Epithelial cell of proximal tubule (primary cell): ENCODE data around the gene HSF2. TPM values are rescaled to one million over a fixed set of nuclear protein-coding genes. Genes with fewer than 3 reads are reported as not detected.

Experiments used
- DNase-seq: peaks from one replicate; pipeline ENCODE4 v3.0.0-alpha.2; 2011; ENCODE audit warnings: low read depth
- H3K4me3 ChIP-seq: 2 replicates; pipeline ENCODE4 v1.5.1; 2011; ENCODE audit warnings: low read depth, mild to moderate bottlenecking, low read length
- CTCF ChIP-seq: conservative IDR thresholded peaks from 2 replicates; pipeline ENCODE4 v1.5.1; 2012; ENCODE audit warnings: low read depth, mild to moderate bottlenecking, low read length
- total RNA-seq: library from RNA; depleted of rRNA; stranded (reverse); fragments of >200 nt; gene quantifications from 2 replicates; pipeline ENCODE4 v1.2.3, GENCODE V29; 2015

HSF2 gene
- total RNA-seq, 1 donor from 2014 or later: 17.1 TPM

GRCh38 chr6:122422614-122423267 is 23.3 kb downstream of the HSF2 start:
- DNase-seq: no peak
- no peak overlapping the region for H3K4me3 ChIP-seq
- TF ChIP-seq CTCF: no peak

GRCh38 chr6:122423734-122424133 is 24.3 kb downstream of the HSF2 start:
- TF ChIP-seq CTCF: no peak
- no peak overlapping the region for H3K4me3 ChIP-seq
- no peak for DNase-seq

- no peak overlapping the region for H3K4me3 ChIP-seq
- no peak for TF ChIP-seq CTCF
- no peak for DNase-seq
These were observed 27.1 kb downstream of the HSF2 start for GRCh38 chr6:122426597-122426996.

GRCh38 chr6:122428781-122429180 is 29.3 kb downstream of the HSF2 start:
- DNase-seq: no peak
- no peak overlapping the region for H3K4me3 ChIP-seq
- no peak for TF ChIP-seq CTCF

GRCh38 chr6:122429323-122429722 is 29.9 kb downstream of the HSF2 start:
- no peak overlapping the region for H3K4me3 ChIP-seq
- DNase-seq: no peak
- no peak for TF ChIP-seq CTCF

GRCh38 chr6:122431780-122432179 is 32.3 kb downstream of the HSF2 start:
- H3K4me3 ChIP-seq: no peak overlapping the region
- DNase-seq: no peak
- TF ChIP-seq CTCF: no peak

GRCh38 chr6:122432816-122433215 is 33.4 kb downstream of the HSF2 start:
- no peak for TF ChIP-seq CTCF
- no peak overlapping the region for H3K4me3 ChIP-seq
- no peak for DNase-seq
